HG02642 (cell line): ENCODE measurements around the gene GAS6.
"Not testable (repeated sequence)": the region's sequence is repeated elsewhere in the genome, so short reads cannot be mapped to it uniquely, and the experiment has no call there.

Experiments
- ATAC-seq: cut with Tn5 transposase; IDR thresholded peaks from one replicate; pipeline ENCODE4 v1.9.1; 2021; ENCODE audit warnings: mild to moderate bottlenecking; ENCODE audit not compliant: unreplicated experiment, poor library complexity

Gene GAS6

DNA sequence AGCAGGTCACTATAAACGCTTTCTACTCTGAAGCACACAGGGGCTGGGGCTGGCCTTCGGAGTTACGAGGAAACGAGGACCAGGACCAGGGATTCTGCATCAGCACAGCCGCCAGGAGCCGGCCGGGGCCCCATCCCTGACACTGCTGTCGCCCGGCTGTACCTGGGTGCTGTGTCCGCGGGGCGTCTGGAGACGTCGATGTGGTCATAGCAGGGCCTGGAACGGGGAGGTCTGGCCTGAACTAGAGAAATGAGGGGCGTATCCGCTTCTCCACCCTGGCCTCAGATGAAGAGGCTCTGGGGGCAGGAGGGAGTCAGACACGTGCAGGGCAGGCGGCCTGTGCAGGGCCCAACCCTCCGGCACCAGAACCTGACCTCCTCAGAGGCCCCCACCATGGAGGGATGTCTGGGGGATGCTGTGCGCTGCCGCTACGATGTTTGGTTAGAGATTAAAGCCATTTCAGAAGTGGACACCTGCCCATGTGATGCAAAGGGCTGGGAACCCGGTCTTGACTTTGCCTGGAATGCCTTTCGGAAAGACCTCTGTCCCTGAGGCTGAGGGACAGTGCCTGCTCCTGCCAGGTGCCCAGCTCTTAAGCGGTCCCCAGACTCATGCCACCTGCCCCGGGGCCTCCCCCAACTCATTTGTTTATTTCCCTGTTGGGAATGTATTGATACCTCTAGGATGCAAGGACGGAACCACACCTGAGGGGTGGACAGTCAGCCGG lies 21.4 kb downstream of the GAS6 start:
- no peak for ATAC-seq

GRCh38 chr13:113841353-113841650 lies 22.6 kb downstream of the GAS6 start:
- ATAC-seq, result no peak

DNA sequence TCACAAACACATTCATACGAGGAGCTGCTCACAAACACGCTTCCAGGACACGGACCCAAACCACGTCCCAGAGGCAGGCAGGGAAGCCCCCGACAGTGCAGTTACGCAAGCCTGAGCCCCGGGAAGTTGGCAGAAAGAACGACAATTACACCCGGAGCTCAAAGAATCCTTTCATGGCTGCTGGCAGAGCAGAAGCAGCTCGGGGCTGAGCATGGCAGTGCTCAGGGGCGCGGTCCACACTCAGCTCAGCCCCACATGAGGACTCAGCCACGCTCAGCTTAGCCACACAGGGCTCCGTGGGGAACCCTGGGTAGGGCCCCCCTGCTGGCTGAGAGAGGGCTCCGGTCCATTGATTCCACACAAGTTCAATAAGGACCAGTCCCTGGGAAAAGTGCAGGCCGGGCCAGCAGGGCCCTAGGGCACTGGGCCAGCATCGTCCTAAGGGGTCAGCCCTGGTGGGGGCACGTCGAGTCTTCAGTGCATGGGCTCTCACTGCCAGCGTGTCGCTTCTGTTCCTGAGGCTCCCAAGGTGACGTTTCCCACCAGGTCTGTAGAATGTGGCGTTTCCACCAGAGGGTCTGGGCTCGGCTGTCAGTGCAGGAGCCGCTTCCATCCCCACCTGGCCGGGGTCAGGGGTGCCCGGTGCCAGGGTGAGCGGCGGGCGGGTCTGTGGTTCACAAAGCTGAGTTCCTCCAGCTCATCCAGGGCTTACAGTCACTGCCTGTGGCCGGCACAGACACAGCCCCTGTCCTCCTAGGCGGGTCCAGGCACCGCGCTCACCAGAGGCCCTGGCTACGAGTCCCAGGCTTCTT lies 23.1 kb downstream of the GAS6 start:
- no peak for ATAC-seq

- ATAC-seq, result no peak
Measured at GRCh38 chr13:113839536-113840204, 24.2 kb downstream of the GAS6 start.

GRCh38 chr13:113838711-113839201 lies 25.1 kb downstream of the GAS6 start:
- no peak for ATAC-seq

DNA sequence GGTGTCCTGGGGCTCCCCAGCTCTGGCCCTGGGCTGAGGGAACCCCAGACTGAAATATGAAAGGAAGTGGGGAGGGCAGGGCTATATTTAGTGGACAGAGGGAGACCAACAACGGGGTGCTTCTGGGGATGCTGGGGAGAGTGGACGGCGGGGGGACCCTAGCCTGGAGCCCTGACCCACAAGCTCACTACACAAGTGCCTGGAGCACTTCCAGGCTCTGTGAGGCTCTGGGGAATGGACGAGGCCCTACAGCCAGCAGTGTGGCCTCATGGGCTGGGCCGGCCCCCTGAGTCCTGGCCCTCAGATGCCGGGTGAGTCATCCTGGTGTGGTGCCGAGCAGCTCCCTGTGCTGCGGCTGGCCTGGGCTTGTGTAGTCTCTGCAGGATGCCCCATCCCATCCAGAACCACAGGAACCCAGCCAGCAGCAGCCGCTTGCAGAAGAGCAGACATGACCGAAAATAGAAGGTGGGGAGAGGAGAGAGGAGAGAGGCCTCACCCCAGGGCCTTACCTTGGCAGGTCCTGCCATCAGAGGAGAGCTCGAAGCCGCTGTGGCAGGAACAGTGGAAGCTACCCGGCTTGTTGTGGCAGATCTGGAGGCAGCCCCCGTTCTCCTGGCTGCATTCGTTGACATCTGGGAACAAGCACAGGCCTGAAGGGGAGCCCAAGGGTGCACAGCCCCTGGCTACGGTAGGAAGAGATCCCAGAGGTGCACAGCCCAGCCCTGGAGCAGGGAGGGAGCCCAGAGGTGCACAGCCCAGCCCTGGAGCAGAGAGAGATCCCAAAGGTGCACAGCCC lies 26.1 kb downstream of the GAS6 start:
- no peak for ATAC-seq

GRCh38 chr13:113836768-113837559 lies 26.9 kb downstream of the GAS6 start:
- no peak for ATAC-seq

- no peak for ATAC-seq
Measured at GRCh38 chr13:113835461-113836270, 28.2 kb downstream of the GAS6 start.

GRCh38 chr13:113834496-113835200 lies 29.2 kb downstream of the GAS6 start:
- ATAC-seq, result no peak

- not testable (repeated sequence) for ATAC-seq
Measured at GRCh38 chr13:113834006-113834405, 29.9 kb downstream of the GAS6 start.

DNA sequence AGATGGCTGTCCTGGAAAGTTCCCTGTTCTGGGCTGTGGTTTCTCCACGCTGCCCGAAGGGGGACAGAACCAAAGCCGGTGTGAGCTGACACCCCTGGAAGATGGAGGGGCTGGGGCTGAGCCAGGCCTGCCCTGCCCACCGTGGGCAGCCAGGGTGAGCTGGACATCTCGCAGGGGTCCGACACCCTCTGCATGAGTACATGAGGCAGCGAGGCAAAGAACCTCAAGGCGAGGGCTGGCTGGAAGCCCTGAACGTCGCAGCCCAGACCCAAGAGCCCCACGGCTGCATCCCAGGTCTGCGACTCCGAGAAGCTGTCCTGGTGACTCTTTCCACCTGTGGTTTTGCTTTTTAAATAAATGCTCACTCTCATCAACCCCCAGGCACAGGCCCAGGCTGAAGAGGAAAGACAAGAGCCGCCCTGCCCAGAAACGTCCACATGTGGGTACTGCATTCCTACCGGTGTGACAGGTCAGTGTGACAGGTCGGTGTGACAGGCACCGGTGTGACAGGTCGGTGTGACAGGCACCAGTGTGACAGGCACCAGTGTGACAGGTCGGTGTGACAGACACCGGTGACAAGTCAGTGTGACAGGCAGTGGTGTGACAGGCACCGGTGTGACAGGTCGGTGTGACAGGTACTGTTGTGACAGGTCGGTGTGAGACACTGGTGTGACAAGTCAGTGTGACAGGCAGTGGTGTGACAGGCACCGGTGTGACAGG lies 30.6 kb downstream of the GAS6 start:
- ATAC-seq, result no peak

- no peak for ATAC-seq
Measured at GRCh38 chr13:113832631-113833030, 31.2 kb downstream of the GAS6 start.

DNA sequence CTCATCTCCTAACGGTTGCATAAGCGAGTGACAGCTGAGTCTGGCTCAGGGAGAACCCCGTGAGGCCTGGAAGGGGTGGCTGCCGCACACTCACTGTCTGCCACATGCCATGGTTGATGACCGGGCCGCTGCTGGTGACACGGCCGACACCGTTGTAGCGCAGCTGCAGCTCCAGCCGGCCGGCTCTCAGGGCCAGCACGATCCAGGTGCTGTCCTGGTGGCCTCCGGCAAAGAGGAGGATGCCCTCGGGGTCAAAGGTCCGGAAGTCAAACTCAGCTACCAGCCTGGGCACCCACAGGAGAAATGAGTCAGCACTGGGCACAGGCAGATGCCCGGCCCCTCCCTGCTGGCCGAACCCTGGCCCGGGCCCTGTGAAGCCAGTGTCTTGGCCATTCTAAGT lies 31.7 kb downstream of the GAS6 start:
- no peak for ATAC-seq

GRCh38 chr13:113831061-113831460 lies 32.8 kb downstream of the GAS6 start:
- ATAC-seq, result no peak

- not testable (repeated sequence) for ATAC-seq
Measured at GRCh38 chr13:113830426-113830950, 33.4 kb downstream of the GAS6 start.

DNA sequence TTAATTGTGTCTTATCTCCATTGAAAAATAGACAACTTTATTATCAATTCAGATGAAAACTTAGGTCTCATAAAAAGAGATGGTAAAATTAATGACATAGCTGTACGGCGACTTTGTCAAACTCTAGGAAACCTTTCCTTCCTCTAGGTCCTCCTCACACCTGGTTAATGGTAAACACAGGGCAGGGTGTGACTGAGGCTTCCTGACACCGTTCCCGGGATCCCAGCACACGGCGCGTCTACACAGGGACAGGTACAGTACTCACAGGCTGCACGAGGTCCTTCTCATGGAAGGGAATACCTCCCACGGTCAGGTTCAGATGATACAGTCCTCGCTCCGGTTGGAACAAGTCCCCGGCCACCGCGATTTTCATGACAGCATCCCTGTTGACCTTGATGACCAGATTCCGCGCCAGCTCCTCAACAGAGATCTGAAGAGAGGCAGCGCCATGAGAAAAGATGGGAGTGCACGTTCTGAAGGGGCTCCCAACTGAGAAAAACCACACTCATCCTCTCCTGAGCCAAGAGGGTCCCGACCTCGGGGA lies 35.5 kb downstream of the GAS6 start:
- no peak for ATAC-seq

DNA sequence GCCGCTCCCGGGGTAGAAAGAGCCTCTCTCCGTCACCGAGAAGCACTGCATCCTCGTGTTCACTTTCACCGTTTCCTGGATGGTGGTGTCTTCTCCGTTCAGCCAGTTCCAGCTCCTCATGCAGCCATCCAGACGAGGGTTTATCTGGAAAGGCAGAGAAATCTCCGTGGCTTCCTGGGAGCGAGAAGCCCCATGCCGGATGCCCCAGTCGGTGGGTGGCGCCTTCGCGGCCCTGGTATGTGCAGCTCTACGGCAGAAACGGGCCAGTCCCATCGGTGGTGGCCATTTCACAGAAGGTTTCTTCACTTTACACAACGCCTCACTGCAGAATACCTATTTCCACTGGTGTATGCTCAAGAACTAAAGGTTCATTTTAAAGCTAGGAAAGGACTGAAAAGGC lies 36.9 kb downstream of the GAS6 start:
- ATAC-seq, result no peak
